Mesendoderm (in vitro differentiated cells): ENCODE results near the gene SEMA3B.
A peak's percentile ranks its signal among the peaks of the same experiment; 100 is the strongest.

Experiments used
- DNase-seq: peaks from one replicate; pipeline ENCODE4 v3.0.0; 2013
- H2AK5ac ChIP-seq: 2 replicates; pipeline ENCODE4 v1.6.1; 2013; ENCODE audit warnings: low read length, inconsistent platforms
- H2BK120ac ChIP-seq: 2 replicates; pipeline ENCODE4 v1.6.1; 2013; ENCODE audit warnings: low read depth, mild to moderate bottlenecking, low read length, moderate library complexity, mixed read lengths
- H2BK15ac ChIP-seq: replicated peaks from 2 replicates; pipeline ENCODE4 v1.6.1; 2013; ENCODE audit warnings: low read depth, mild to moderate bottlenecking, moderate library complexity
- H2BK5ac ChIP-seq: 2 replicates; pipeline ENCODE4 v1.6.1; 2013; ENCODE audit warnings: low read length, inconsistent platforms
- H3K18ac ChIP-seq: 2 replicates; pipeline ENCODE4 v1.6.1; 2013; ENCODE audit warnings: mild to moderate bottlenecking, low read length, mixed read lengths
- H3K23ac ChIP-seq: one replicate; pipeline ENCODE4 v1.6.1; 2013; ENCODE audit warnings: low read length
- H3K27ac ChIP-seq: 2 replicates; pipeline ENCODE4 v1.5.1; 2013; ENCODE audit warnings: low read depth, mild to moderate bottlenecking, inconsistent platforms, low read length, moderate library complexity
- H3K27me3 ChIP-seq: 2 replicates; pipeline ENCODE4 v1.6.1; 2013; ENCODE audit warnings: low read length, control low read depth, mild to moderate bottlenecking, inconsistent platforms; ENCODE audit not compliant: insufficient read depth, poor library complexity
- H3K36me3 ChIP-seq: 2 replicates; pipeline ENCODE4 v1.6.1; 2013; ENCODE audit warnings: low read length, inconsistent platforms; ENCODE audit not compliant: control insufficient read depth, insufficient read depth
- H3K4ac ChIP-seq: one replicate; pipeline ENCODE4 v1.6.1; 2013; ENCODE audit warnings: low read depth, mild to moderate bottlenecking, low read length, moderate library complexity
- H3K4me1 ChIP-seq: 2 replicates; pipeline ENCODE4 v1.6.1; 2013; ENCODE audit warnings: low read depth, low read length, inconsistent platforms; ENCODE audit not compliant: control insufficient read depth
- H3K4me2 ChIP-seq: 2 replicates; pipeline ENCODE4 v1.6.1; 2013; ENCODE audit warnings: low read length
- H3K4me3 ChIP-seq: 2 replicates; pipeline ENCODE4 v1.5.1; 2013; ENCODE audit warnings: mild to moderate bottlenecking, low read length
- H3K56ac ChIP-seq: one replicate; pipeline ENCODE4 v1.6.1; 2013; ENCODE audit warnings: low read length
- H3K79me1 ChIP-seq: 2 replicates; pipeline ENCODE4 v1.6.1; 2013; ENCODE audit warnings: low read length, inconsistent platforms
- H3K79me2 ChIP-seq: 2 replicates; pipeline ENCODE4 v1.6.1; 2013; ENCODE audit warnings: mild to moderate bottlenecking, low read length; ENCODE audit not compliant: control insufficient read depth, insufficient read depth
- H3K9ac ChIP-seq: 2 replicates; pipeline ENCODE4 v1.6.1; 2013; ENCODE audit warnings: low read length, inconsistent platforms
- H4K5ac ChIP-seq: one replicate; pipeline ENCODE4 v1.6.1; 2013; ENCODE audit warnings: low read length
- H4K8ac ChIP-seq: one replicate; pipeline ENCODE4 v1.6.1; 2013; ENCODE audit warnings: low read depth, mild to moderate bottlenecking, control low read depth, low read length, moderate library complexity
- WGBS: extraction: QIAGEN DNeasy Blood & Tissue Kit; methylation state at CpG from one replicate; pipeline ENCODE4 v1.1.7; 2013; ENCODE audit warnings: low lambda C conversion rate, missing lambda C conversion rate; ENCODE audit not compliant: insufficient coverage; ENCODE audit errors: extremely low coverage; 5-methylcytosine and 5-hydroxymethylcytosine counted together

Gene SEMA3B

GRCh38 chr3:50267280-50267913 is 1.6 kb upstream of the SEMA3B start:
- Histone ChIP-seq H2BK120ac (no peak overlapping the region), H3K79me1 (no peaks in the 10 kb centered on the region), H3K27ac (no peak overlapping the region), H4K5ac (no peak overlapping the region), H4K8ac (no peak overlapping the region), H3K4ac (no peak overlapping the region), H3K4me2 (peak overlapping the region; percentile 4), H3K56ac (peak overlapping the region; percentile 78), H3K23ac (no peak overlapping the region), H3K4me1 (peaks cover 17% of the 10 kb centered on the region), H3K18ac (peak overlapping the region; percentile 24), H3K79me2 (no peaks in the 10 kb centered on the region), H3K36me3 (no peaks in the 10 kb centered on the region), H3K27me3 (no peaks in the 10 kb centered on the region), H3K4me3 (no peak overlapping the region), H2AK5ac (peak overlapping the region; percentile 13), H2BK15ac (no peak overlapping the region), H2BK5ac (no peak overlapping the region), H3K9ac (peak overlapping the region; percentile 39)
- DNase-seq: no peak
- no CpG with 5 or more reads among the region's 22 CpGs for WGBS

GRCh38 chr3:50268276-50268675 is 671 bp upstream of the SEMA3B start:
- no peaks in the 10 kb centered on the region for H3K27me3 ChIP-seq
- no peak overlapping the region for H3K9ac ChIP-seq
- no peaks in the 10 kb centered on the region for H3K36me3 ChIP-seq
- no peak overlapping the region for H2BK5ac ChIP-seq
- peaks cover 17% of the 10 kb centered on the region for H3K4me1 ChIP-seq
- WGBS: no CpG with 5 or more reads among the region's 3 CpGs
- H2AK5ac ChIP-seq: no peak overlapping the region
- no peak overlapping the region for H3K18ac ChIP-seq
- H2BK15ac ChIP-seq: no peak overlapping the region
- no peak overlapping the region for H3K56ac ChIP-seq
- H3K4ac ChIP-seq: no peak overlapping the region
- H2BK120ac ChIP-seq: no peak overlapping the region
- no peak overlapping the region for H4K8ac ChIP-seq
- H3K27ac ChIP-seq: no peak overlapping the region
- no peak overlapping the region for H4K5ac ChIP-seq
- DNase-seq: no peak
- no peak overlapping the region for H3K4me2 ChIP-seq
- no peak overlapping the region for H3K23ac ChIP-seq
- H3K79me1 ChIP-seq: no peaks in the 10 kb centered on the region
- no peak overlapping the region for H3K4me3 ChIP-seq
- H3K79me2 ChIP-seq: no peaks in the 10 kb centered on the region

GRCh38 chr3:50269460-50269859 is 513 bp downstream of the SEMA3B start:
- H3K4me2 ChIP-seq: no peak overlapping the region
- H3K4me3 ChIP-seq: no peak overlapping the region
- H3K36me3 ChIP-seq: no peaks in the 10 kb centered on the region
- no peak overlapping the region for H4K8ac ChIP-seq
- no peak overlapping the region for H3K4ac ChIP-seq
- H4K5ac ChIP-seq: no peak overlapping the region
- no peak for DNase-seq
- H3K9ac ChIP-seq: no peak overlapping the region
- H3K23ac ChIP-seq: no peak overlapping the region
- H2BK5ac ChIP-seq: no peak overlapping the region
- H2BK120ac ChIP-seq: no peak overlapping the region
- H3K56ac ChIP-seq: no peak overlapping the region
- whole genome bisulfite sequencing: no CpG with 5 or more reads among the region's 4 CpGs
- H2BK15ac ChIP-seq: no peak overlapping the region
- peaks cover under 1% of the 10 kb centered on the region for H3K27me3 ChIP-seq
- H3K18ac ChIP-seq: no peak overlapping the region
- no peaks in the 10 kb centered on the region for H3K79me2 ChIP-seq
- peaks cover 14% of the 10 kb centered on the region for H3K4me1 ChIP-seq
- no peak overlapping the region for H3K27ac ChIP-seq
- no peak overlapping the region for H2AK5ac ChIP-seq
- no peaks in the 10 kb centered on the region for H3K79me1 ChIP-seq

- H4K5ac ChIP-seq: no peak overlapping the region
- no peak overlapping the region for H3K27ac ChIP-seq
- no peaks in the 10 kb centered on the region for H3K79me2 ChIP-seq
- no CpG with 5 or more reads among the region's 8 CpGs for whole genome bisulfite sequencing
- H2AK5ac ChIP-seq: no peak overlapping the region
- H3K9ac ChIP-seq: no peak overlapping the region
- no peak overlapping the region for H3K4ac ChIP-seq
- DNase-seq: no peak
- no peak overlapping the region for H3K4me3 ChIP-seq
- H3K36me3 ChIP-seq: no peaks in the 10 kb centered on the region
- no peak overlapping the region for H2BK120ac ChIP-seq
- H4K8ac ChIP-seq: no peak overlapping the region
- H2BK5ac ChIP-seq: no peak overlapping the region
- H3K79me1 ChIP-seq: no peaks in the 10 kb centered on the region
- H3K27me3 ChIP-seq: peaks cover 3% of the 10 kb centered on the region
- no peak overlapping the region for H3K23ac ChIP-seq
- H3K18ac ChIP-seq: no peak overlapping the region
- no peak overlapping the region for H3K56ac ChIP-seq
- no peak overlapping the region for H2BK15ac ChIP-seq
- H3K4me2 ChIP-seq: no peak overlapping the region
- peaks cover 13% of the 10 kb centered on the region for H3K4me1 ChIP-seq
Observed at GRCh38 chr3:50269977-50270413, 1.0 kb downstream of the SEMA3B start.

GRCh38 chr3:50270422-50271224 is 1.7 kb downstream of the SEMA3B start:
- H3K4me1 ChIP-seq: peaks cover 8% of the 10 kb centered on the region
- H2BK120ac ChIP-seq: no peak overlapping the region
- H3K18ac ChIP-seq: no peak overlapping the region
- DNase-seq: no peak
- no peak overlapping the region for H3K4me2 ChIP-seq
- no peak overlapping the region for H3K27ac ChIP-seq
- no peak overlapping the region for H3K56ac ChIP-seq
- no peak overlapping the region for H2BK5ac ChIP-seq
- H3K79me1 ChIP-seq: no peaks in the 10 kb centered on the region
- H4K8ac ChIP-seq: no peak overlapping the region
- WGBS: no CpG with 5 or more reads among the region's 19 CpGs
- no peak overlapping the region for H3K9ac ChIP-seq
- no peak overlapping the region for H2AK5ac ChIP-seq
- no peak overlapping the region for H2BK15ac ChIP-seq
- no peak overlapping the region for H3K4me3 ChIP-seq
- no peaks in the 10 kb centered on the region for H3K36me3 ChIP-seq
- H3K79me2 ChIP-seq: no peaks in the 10 kb centered on the region
- H4K5ac ChIP-seq: no peak overlapping the region
- no peak overlapping the region for H3K4ac ChIP-seq
- H3K23ac ChIP-seq: no peak overlapping the region
- H3K27me3 ChIP-seq: peaks cover 4% of the 10 kb centered on the region
